ENCODE data around the gene FRMD4A.
"Not testable (repeated sequence)": the region's sequence is repeated elsewhere in the genome, so short reads cannot be mapped to it uniquely, and the experiment has no call there.

The FRMD4A gene

GRCh38 chr10:14050598-14050997 is 280.1 kb downstream of the FRMD4A start:
- DNase-seq (ENCODE audit: low read depth), result no peak

DNA sequence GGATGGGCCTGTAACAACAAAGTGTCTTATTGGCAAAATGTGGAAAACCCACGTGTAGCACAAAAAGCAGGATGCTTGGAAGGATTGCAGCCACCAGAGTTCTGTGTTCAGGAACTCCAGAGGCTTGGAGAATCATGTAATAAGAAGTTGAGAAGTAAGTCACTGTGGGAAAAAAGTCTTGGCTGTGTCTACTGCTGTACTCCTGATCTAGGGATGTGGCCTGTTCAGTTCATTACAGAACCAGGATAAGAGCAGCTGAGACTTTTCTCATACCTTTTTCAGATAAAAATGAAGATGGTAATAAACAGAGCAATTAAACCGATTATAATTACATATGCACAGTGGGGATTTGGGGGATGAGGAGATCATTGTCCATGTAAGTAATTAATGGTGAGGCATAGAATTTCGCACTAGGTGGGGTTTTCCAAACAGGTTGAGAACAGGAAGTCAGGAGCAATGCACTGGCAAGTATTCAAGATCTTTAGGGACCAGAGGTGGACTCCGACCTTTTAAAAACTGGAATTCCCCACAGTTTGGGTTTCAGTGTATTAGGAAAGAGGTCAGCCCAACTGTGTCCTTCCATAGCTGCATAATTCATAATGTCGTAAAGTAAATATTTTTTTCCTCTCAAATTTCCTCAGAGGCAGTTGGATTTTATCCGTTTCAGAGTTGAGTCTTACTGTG is 281.7 kb downstream of the FRMD4A start:
- no peak for DNase-seq (ENCODE audit: low read depth)

GRCh38 chr10:14047431-14047830 is 283.3 kb downstream of the FRMD4A start:
- no peak for DNase-seq (ENCODE audit: low read depth)

- not testable (repeated sequence) for DNase-seq (ENCODE audit: low read depth)
Observed at GRCh38 chr10:14042051-14042450, 288.7 kb downstream of the FRMD4A start.

- no peak for DNase-seq (ENCODE audit: low read depth)
Observed at GRCh38 chr10:14040787-14041631, 289.7 kb downstream of the FRMD4A start.

- peak; percentile 87 for DNase-seq (ENCODE audit: low read depth)
Observed at GRCh38 chr10:14039968-14040668, 290.6 kb downstream of the FRMD4A start.

DNA sequence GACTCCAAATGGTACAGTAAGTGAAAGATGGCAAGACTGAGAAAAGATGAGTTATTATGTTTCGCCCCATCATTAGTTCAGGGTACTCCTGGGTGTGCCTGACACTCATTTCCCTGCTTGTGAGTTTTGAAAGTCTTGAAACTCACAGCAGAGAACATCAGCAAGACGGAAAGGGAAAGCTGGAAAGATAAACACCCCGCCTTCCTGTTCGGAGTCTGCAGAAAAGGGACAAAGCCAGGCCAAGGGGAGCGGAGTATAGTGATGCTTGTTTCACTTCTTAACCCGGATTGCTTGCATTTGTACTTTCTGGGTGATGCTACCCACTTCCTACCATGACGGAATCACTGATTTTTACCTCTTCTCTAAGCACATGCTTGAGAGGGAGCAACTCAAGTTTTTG is 294.5 kb downstream of the FRMD4A start:
- DNase-seq (ENCODE audit: low read depth), result no peak

DNA sequence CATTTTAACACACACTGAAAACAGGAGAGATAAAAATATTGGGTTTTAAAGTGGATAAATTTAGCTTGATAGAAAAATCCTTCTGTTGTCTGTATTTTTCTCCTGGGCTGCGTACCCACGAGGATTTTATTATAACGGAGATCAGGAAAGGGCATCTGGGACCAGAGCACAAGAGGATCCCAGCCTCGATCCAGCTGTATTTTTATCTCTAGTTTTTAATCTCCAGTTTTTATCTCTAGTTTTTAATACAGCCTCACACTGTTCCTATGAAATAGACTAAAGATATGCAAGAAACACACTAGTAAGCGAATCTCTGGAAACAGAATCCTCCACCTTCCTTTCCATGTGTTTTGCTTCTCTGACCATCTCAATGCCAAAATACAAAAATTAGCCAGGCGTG is 295.2 kb downstream of the FRMD4A start:
- DNase-seq (ENCODE audit: low read depth), result no peak

DNA sequence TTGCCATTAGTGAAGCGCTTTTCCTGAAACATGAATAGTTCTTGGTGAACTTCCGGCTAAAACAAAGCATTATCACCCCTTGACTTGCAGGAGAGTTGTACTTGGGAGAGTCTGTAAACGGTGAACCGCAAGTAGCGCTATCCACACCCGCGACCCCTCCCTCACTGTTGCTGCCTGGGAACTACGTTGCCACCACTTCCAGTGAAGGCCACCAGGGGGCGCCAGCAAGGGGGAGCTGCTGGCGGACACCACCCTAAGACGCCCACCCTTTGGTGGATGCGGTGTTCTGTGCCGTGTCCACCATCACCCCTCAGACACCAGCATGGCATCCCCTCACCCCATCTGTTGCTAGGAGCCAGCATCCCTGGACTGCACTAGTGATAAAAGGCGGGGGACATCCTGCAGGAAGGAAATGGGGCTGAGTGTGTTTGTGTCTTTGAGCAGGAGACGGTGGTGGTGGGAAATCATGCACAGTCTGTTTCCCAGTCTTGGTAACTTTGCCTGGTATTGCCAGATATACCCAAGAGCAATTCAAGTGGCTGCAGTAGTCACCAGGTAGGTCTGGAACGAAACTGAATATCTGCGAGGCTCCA is 298.2 kb downstream of the FRMD4A start:
- DNase-seq (ENCODE audit: low read depth), result no peak

DNA sequence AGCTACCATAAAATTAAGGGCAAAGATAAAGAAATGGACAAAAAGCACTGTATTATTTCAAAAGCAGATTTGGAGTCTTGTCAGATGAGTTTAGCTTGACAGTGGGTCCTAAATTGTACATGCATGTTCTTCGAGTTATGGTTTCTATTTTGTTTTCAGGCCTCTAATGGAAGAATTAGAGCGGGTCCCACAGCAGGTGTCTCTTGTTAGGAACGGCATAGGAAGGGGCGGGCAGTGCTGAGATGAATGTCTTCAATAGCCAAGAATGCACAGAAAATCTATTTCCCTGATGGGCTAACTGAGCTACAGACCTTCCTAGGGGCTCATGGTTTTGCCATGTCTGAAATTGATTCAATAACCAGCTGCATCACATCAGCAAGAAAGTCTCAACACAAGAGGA is 304.4 kb downstream of the FRMD4A start:
- DNase-seq (ENCODE audit: low read depth), result no peak

GRCh38 chr10:14025283-14026189 is 305.2 kb downstream of the FRMD4A start:
- no peak for DNase-seq (ENCODE audit: low read depth)

DNA sequence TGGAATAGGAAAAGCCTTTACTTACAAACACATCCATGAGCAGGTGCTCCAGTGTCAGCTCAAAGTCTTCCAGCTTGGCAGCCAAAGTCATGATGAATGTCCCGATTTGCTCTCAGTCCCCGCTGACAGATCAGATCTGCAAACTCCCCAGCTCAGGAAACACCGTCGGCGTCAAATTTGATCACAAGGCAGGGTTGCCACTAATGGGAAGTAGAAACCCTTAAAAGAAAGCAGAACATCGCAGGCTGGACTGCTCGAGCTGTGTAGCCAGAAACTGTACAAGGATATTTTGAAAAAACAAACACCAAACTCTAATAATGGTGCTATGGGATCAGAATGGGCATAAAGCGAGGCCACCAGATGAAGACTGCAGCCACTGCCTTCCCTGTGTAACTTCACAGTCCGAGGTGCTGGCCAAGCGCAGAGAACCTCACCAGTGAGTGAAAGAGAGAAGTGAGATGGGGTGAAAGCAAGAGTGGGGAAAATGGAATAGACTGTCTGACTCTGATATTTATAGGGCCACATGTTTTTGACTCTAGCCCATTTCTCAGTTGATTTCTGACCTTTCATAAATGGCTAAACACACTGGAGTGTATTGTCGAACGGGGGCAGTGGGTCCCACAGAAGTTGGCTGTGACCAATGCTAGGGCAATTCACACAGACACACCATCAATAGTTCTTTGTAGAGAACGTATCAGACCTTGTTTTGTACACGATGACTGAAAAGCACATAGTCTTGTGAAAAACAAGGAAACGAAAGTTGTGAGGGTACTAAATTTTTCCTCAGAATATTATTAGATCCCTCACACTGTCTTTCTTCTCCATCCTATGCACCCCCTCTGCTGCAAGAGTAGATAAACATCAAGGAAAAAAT is 306.2 kb downstream of the FRMD4A start:
- DNase-seq (ENCODE audit: low read depth), result no peak

- no peak for DNase-seq (ENCODE audit: low read depth)
Observed at GRCh38 chr10:14023673-14024328, 306.9 kb downstream of the FRMD4A start.

DNA sequence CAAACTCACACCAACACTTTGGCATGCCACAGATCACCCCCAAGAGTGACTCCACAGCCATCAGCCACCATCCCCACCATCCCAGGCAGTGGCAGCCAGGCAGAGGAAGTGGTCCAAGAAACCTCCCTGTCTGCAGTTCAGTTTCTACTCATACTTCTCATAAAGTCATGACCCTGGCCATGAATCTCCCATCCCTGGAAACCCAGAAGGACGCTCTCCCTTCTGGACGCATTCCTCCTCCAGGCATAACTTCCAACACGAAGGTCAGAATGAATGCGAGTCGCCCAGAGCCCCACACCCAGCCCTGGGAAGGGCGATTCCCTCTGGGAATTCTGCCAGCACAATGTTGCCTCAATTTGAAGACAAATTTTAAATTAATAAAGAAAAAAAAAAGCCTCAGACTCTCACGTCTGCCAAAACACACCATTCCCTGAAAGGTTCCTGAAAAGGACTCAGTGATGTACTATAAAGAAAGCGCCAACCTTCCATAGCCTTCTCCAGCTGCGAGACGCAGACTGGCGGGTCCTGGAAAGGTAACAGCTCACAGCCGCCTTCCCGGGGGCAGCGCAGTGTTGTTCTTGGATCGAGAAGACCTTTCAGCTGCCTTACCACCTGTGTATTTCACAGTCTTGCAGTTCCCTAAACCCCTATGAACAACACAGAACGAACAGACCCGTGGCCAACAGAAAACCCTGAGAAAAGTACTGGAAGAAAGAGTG is 307.6 kb downstream of the FRMD4A start:
- no peak for DNase-seq (ENCODE audit: low read depth)

DNA sequence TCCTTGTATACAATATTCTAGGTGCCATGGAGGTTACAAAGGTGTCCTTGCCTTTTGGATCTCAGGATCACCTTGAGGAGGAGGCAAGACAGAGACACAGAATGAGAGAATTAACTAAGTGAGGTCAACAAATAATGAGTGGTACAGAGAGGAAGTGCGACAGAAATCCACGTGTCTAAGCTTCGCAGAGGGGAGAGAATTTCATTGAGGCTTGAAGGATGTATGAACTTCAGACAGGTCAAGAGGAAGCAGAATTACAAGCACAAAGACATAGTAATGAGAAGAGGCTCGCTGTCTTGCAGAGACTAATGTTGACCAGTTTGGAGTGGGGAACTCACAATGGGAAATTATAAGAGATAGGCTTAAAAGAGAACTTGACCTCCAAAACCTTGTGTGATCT is 308.7 kb downstream of the FRMD4A start:
- no peak for DNase-seq (ENCODE audit: low read depth)

DNA sequence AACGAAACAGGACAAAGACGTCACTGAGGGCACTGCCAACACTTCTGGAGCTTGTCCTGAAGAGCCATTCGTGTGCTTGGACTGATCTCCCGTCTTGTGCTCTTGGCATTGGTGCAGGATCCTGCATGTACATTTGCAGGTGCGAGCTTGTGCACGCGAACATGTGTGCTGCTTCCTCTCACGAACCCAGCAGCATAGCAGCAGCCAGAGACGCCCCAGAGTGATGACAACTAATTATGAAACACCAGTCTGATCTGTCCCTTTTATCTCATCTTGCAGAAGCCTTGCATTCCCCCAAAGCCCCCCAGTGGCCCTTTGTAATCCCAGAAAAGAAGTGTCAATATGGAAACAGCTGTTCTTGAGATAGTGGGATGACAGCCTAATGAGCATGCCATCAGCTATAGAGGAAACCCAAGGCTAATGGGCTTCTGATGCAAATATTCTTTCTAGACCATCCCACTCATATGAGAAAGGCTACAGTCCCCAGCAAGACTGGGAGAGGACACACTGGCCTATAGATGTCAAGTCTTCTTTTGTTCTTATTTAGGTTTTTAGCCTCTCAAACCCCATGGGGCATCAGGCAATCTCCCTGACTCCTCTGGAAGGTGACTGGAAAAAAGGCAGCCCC is 310.6 kb downstream of the FRMD4A start:
- DNase-seq (ENCODE audit: low read depth), result no peak

DNA sequence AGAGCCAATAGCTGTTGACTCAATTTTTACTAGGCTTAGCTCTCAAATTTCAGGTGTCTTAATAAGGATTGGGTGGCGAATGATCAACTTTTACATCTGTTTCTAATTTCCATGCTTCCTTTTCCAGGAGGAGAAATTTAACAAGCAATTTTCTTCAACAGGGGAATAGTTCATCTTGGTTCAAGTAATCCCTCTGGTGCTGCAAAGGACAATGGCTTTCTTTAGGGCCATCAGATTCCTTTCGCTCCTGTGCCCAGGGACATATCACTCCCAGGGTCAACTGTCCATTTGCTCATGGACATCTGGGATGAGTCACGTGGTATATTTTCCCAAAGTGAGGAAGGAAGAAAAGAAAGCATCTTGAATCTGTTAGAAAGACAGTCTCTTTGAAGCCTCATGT is 313.3 kb downstream of the FRMD4A start:
- no peak for DNase-seq (ENCODE audit: low read depth)

- no peak for DNase-seq (ENCODE audit: low read depth)
Observed at GRCh38 chr10:14016931-14017333, 313.8 kb downstream of the FRMD4A start.
